Activated naive CD4-positive, alpha-beta T cell treated with anti-CD3 and anti-CD28 coated beads for 36 hours (primary cell): ENCODE measurements around the gene FOXP1. TPM values are rescaled to one million over a fixed set of nuclear protein-coding genes. Genes with fewer than 3 reads are reported as not detected.
"Not testable (repeated sequence)": the region's sequence is repeated elsewhere in the genome, so short reads cannot be mapped to it uniquely, and the experiment has no call there.

Experiments used
- CTCF ChIA-PET: fragments of 350-600 bp; sonication (Branson Sonifier 250); formaldehyde crosslinking; loops from one replicate; lab custom pipeline; 2021; ENCODE audit warnings: antibody characterized with exemption; lab: Charles Lee
- DNase-seq: peaks from one replicate; pipeline ENCODE4 v3.0.0-alpha.2; 2020
- H3K27ac Mint-ChIP-seq: one replicate; pipeline ENCODE4 v1.8.0; 2021; ENCODE audit warnings: mild to moderate bottlenecking, mixed read lengths
- H3K27me3 Mint-ChIP-seq: one replicate; pipeline ENCODE4 v1.8.0; 2021; ENCODE audit warnings: low read depth, mixed read lengths
- H3K36me3 Mint-ChIP-seq: one replicate; pipeline ENCODE4 v1.8.0; 2021; ENCODE audit warnings: low read depth, mixed read lengths
- H3K4me1 Mint-ChIP-seq: one replicate; pipeline ENCODE4 v1.8.0; 2021; ENCODE audit warnings: low read depth, mixed read lengths
- H3K4me3 Mint-ChIP-seq: one replicate; pipeline ENCODE4 v1.8.0; 2021; ENCODE audit warnings: mild to moderate bottlenecking, moderate library complexity, mixed read lengths
- H3K9me3 Mint-ChIP-seq: one replicate; pipeline ENCODE4 v1.8.0; 2021; ENCODE audit warnings: mixed read lengths
- intact Hi-C: fragments of 100-400 bp; cut with micrococcal nuclease; formaldehyde crosslinking; loops from one replicate; pipeline ENCODE4 v1.15.1; 2023
- total RNA-seq, 2 experiments: library from RNA; stranded (reverse); gene quantifications; one replicate each; pipeline ENCODE4 v1.2.3, GENCODE V29; 2021

Gene FOXP1
- total RNA-seq, 2 experiments from 2014 or later: 95.2 to 97.4 TPM

- Mint-ChIP-seq H3K27me3 (peaks cover 3% of the 10 kb centered on the region), H3K36me3 (no peaks in the 10 kb centered on the region), H3K4me3 (no peak overlapping the region), H3K4me1 (peaks cover 19% of the 10 kb centered on the region), H3K9me3 (no peaks in the 10 kb centered on the region), H3K27ac (no peak overlapping the region)
- no peak for DNase-seq
- intact Hi-C loops: no loop called here
- CTCF ChIA-PET: no interaction called here
Measured at GRCh38 chr3:71541313-71541712, 42.2 kb downstream of the FOXP1 start.

- Mint-ChIP-seq H3K4me1 (peaks cover 13% of the 10 kb centered on the region), H3K27ac (no peak overlapping the region), H3K4me3 (no peak overlapping the region), H3K9me3 (no peaks in the 10 kb centered on the region), H3K36me3 (peaks cover 1% of the 10 kb centered on the region), H3K27me3 (peaks cover 3% of the 10 kb centered on the region)
- CTCF ChIA-PET: no interaction called here
- intact Hi-C loops: no loop called here
- DNase-seq: no peak
Measured at GRCh38 chr3:71537211-71537611, 46.3 kb downstream of the FOXP1 start.

GRCh38 chr3:71536376-71536965 lies 47.1 kb downstream of the FOXP1 start:
- H3K4me1 Mint-ChIP-seq: peaks cover 11% of the 10 kb centered on the region
- peaks cover 1% of the 10 kb centered on the region for H3K36me3 Mint-ChIP-seq
- no peak overlapping the region for H3K27ac Mint-ChIP-seq
- intact Hi-C loops: no loop called here
- H3K4me3 Mint-ChIP-seq: no peak overlapping the region
- peaks cover 3% of the 10 kb centered on the region for H3K27me3 Mint-ChIP-seq
- no peaks in the 10 kb centered on the region for H3K9me3 Mint-ChIP-seq
- no peak for DNase-seq
- CTCF ChIA-PET: no interaction called here

- Mint-ChIP-seq H3K4me3 (no peak overlapping the region), H3K4me1 (peaks cover 22% of the 10 kb centered on the region), H3K9me3 (no peaks in the 10 kb centered on the region), H3K36me3 (peaks cover 2% of the 10 kb centered on the region), H3K27ac (no peak overlapping the region), H3K27me3 (no peaks in the 10 kb centered on the region)
- CTCF ChIA-PET: interaction anchor here (0.7 to 1.3 kb wide), 2 partner anchors 24 to 52 kb away, joined by 3 read pairs; no protein-coding TSS in a partner anchor
- no peak for DNase-seq
- intact Hi-C loops: no loop called here
Measured at GRCh38 chr3:71533588-71533987, 49.9 kb downstream of the FOXP1 start.

- Mint-ChIP-seq H3K36me3 (peaks cover 2% of the 10 kb centered on the region), H3K4me3 (no peak overlapping the region), H3K9me3 (no peaks in the 10 kb centered on the region), H3K27ac (no peak overlapping the region), H3K27me3 (no peaks in the 10 kb centered on the region), H3K4me1 (peaks cover 25% of the 10 kb centered on the region)
- intact Hi-C loops: no loop called here
- CTCF ChIA-PET: interaction anchor here (0.7 to 1.3 kb wide), 2 partner anchors 25 to 52 kb away, joined by 3 read pairs; no protein-coding TSS in a partner anchor
- DNase-seq: no peak
Measured at GRCh38 chr3:71532639-71533395, 50.7 kb downstream of the FOXP1 start.

- H3K27me3 Mint-ChIP-seq: no peaks in the 10 kb centered on the region
- DNase-seq: no peak
- H3K4me3 Mint-ChIP-seq: no peak overlapping the region
- H3K4me1 Mint-ChIP-seq: peaks cover 25% of the 10 kb centered on the region
- intact Hi-C loops: no loop called here
- H3K9me3 Mint-ChIP-seq: no peaks in the 10 kb centered on the region
- CTCF ChIA-PET: no interaction called here
- H3K27ac Mint-ChIP-seq: no peak overlapping the region
- H3K36me3 Mint-ChIP-seq: peaks cover 2% of the 10 kb centered on the region
Measured at GRCh38 chr3:71530903-71531530, 52.5 kb downstream of the FOXP1 start.

- CTCF ChIA-PET: interaction anchor here (0.6 to 1.7 kb wide), 2 partner anchors 17 to 1322 kb away, joined by 3 to 6 read pairs; no protein-coding TSS in a partner anchor
- Mint-ChIP-seq H3K36me3 (peaks cover 1% of the 10 kb centered on the region), H3K4me3 (no peak overlapping the region), H3K27ac (no peak overlapping the region), H3K4me1 (peaks cover 24% of the 10 kb centered on the region), H3K27me3 (no peaks in the 10 kb centered on the region), H3K9me3 (no peaks in the 10 kb centered on the region)
- intact Hi-C loops: loop anchor here (2.0 kb wide), 1 partner anchor 56 kb away; no protein-coding TSS in a partner anchor
- no peak for DNase-seq
Measured at GRCh38 chr3:71528816-71529215, 54.7 kb downstream of the FOXP1 start.

GRCh38 chr3:71526448-71526847 lies 57.1 kb downstream of the FOXP1 start:
- H3K27ac Mint-ChIP-seq, intact Hi-C loops, H3K36me3 Mint-ChIP-seq, DNase-seq, CTCF ChIA-PET, H3K27me3 Mint-ChIP-seq, H3K9me3 Mint-ChIP-seq, H3K4me3 Mint-ChIP-seq: not testable (repeated sequence)
- H3K4me1 Mint-ChIP-seq: peaks cover 14% of the 10 kb centered on the region

GRCh38 chr3:71525391-71525790 lies 58.1 kb downstream of the FOXP1 start:
- Mint-ChIP-seq H3K9me3 (no peaks in the 10 kb centered on the region), H3K4me1 (peaks cover 21% of the 10 kb centered on the region), H3K27ac (no peak overlapping the region), H3K27me3 (no peaks in the 10 kb centered on the region), H3K4me3 (no peak overlapping the region), H3K36me3 (no peaks in the 10 kb centered on the region)
- intact Hi-C loops: no loop called here
- no peak for DNase-seq
- CTCF ChIA-PET: interaction anchor here (1.0 kb wide), 1 partner anchor 10 kb away, joined by 3 read pairs; no protein-coding TSS in a partner anchor

GRCh38 chr3:71524672-71525071 lies 58.9 kb downstream of the FOXP1 start:
- Mint-ChIP-seq H3K27me3 (no peaks in the 10 kb centered on the region), H3K4me3 (no peak overlapping the region), H3K4me1 (peaks cover 21% of the 10 kb centered on the region), H3K36me3 (no peaks in the 10 kb centered on the region), H3K9me3 (no peaks in the 10 kb centered on the region), H3K27ac (no peak overlapping the region)
- no peak for DNase-seq
- intact Hi-C loops: no loop called here
- CTCF ChIA-PET: interaction anchor here (1.0 kb wide), 1 partner anchor 11 kb away, joined by 3 read pairs; no protein-coding TSS in a partner anchor

GRCh38 chr3:71523628-71524027 lies 59.9 kb downstream of the FOXP1 start:
- CTCF ChIA-PET: interaction anchor here (0.5 to 0.8 kb wide), 2 partner anchors 13 to 28 kb away, joined by 3 to 4 read pairs; no protein-coding TSS in a partner anchor
- no peak overlapping the region for H3K4me3 Mint-ChIP-seq
- no peaks in the 10 kb centered on the region for H3K27me3 Mint-ChIP-seq
- peaks cover 1% of the 10 kb centered on the region for H3K36me3 Mint-ChIP-seq
- intact Hi-C loops: no loop called here
- no peak overlapping the region for H3K27ac Mint-ChIP-seq
- peaks cover 12% of the 10 kb centered on the region for H3K4me1 Mint-ChIP-seq
- H3K9me3 Mint-ChIP-seq: no peaks in the 10 kb centered on the region
- no peak for DNase-seq
